ENCODE data around the gene NOD2.

GRCh38 chr16:50712956-50713355 lies 19.6 kb downstream of the NOD2 start:
- TF ChIP-seq GATA2 (IDR thresholded peaks at IDR 0.05; ENCODE audit: low read depth, low read length) (no peak), GATA3 (IDR thresholded peaks at IDR 0.05; ENCODE audit: low read depth, low read length) (no peak)

Data from SH-SY5Y (cell line).